Fibroblast of lung (primary cell): ENCODE data around the gene JAKMIP1. TPM values are rescaled to one million over a fixed set of nuclear protein-coding genes. Genes with fewer than 3 reads are reported as not detected.

ENCODE experiments used
- DNase-seq, 2 donors: peaks; one replicate each; pipeline versions ENCODE4 v3.0.0 to v3.0.0-alpha.2; 2010; ENCODE audit warnings: low read depth in 2 of 2
- H2AFZ ChIP-seq: 2 replicates; pipeline ENCODE4 v1.5.1; 2012; ENCODE audit warnings: low read length, control low read depth, inconsistent platforms
- H3K27ac ChIP-seq: 2 replicates; pipeline ENCODE4 v1.5.1; 2011; ENCODE audit warnings: low read length, control low read depth; ENCODE audit not compliant: insufficient read depth
- H3K27me3 ChIP-seq: 2 replicates; pipeline ENCODE4 v1.5.1; 2011; ENCODE audit warnings: mild to moderate bottlenecking, low read length; ENCODE audit not compliant: control insufficient read depth, insufficient read depth
- H3K36me3 ChIP-seq: 2 replicates; pipeline ENCODE4 v1.5.1; 2011; ENCODE audit warnings: low read length; ENCODE audit not compliant: control insufficient read depth, insufficient read depth
- H3K4me1 ChIP-seq: 2 replicates; pipeline ENCODE4 v1.5.1; 2011; ENCODE audit warnings: low read length; ENCODE audit not compliant: control insufficient read depth, insufficient read depth; ENCODE audit errors: extremely low read depth
- H3K4me2 ChIP-seq: 2 replicates; pipeline ENCODE4 v1.5.1; 2011; ENCODE audit warnings: low read length, control low read depth; ENCODE audit not compliant: insufficient read depth; ENCODE audit errors: extremely low read depth
- H3K4me3 ChIP-seq, 4 experiments: fragments of 200-600 bp in 1 of 4; sonication (generic) in 1 of 4; replicated peaks in 1 of 4; 2 replicates each; pipeline ENCODE4 v1.5.1; 2011 to 2016; ENCODE audit warnings: low read length in 4 of 4, low read depth in 3 of 4, mild to moderate bottlenecking in 3 of 4, control low read depth in 2 of 4, inconsistent platforms in 1 of 4, mixed read lengths in 1 of 4; ENCODE audit not compliant: insufficient read depth in 1 of 4; ENCODE audit errors: control extremely low read depth in 1 of 4
- H3K79me2 ChIP-seq: 2 replicates; pipeline ENCODE4 v1.5.1; 2012; ENCODE audit warnings: mild to moderate bottlenecking, low read length, inconsistent platforms; ENCODE audit not compliant: control insufficient read depth, insufficient read depth
- H3K9ac ChIP-seq: 2 replicates; pipeline ENCODE4 v1.5.1; 2011; ENCODE audit warnings: mild to moderate bottlenecking, low read length, control low read depth; ENCODE audit not compliant: insufficient read depth
- H3K9me3 ChIP-seq: 2 replicates; pipeline ENCODE4 v1.5.1; 2012; ENCODE audit warnings: low read depth, low read length; ENCODE audit not compliant: control insufficient read depth, insufficient read depth
- H4K20me1 ChIP-seq: 2 replicates; pipeline ENCODE4 v1.5.1; 2011; ENCODE audit warnings: low read length; ENCODE audit not compliant: control insufficient read depth, insufficient read depth; ENCODE audit errors: extremely low read depth
- CTCF ChIP-seq, 2 donors: IDR thresholded peaks in 1 of 2; conservative IDR thresholded peaks in 1 of 2; 1 replicate in 1 of 2; 2 replicates in 1 of 2; pipeline ENCODE4 v1.5.1; 2011 to 2012; ENCODE audit warnings: low read length in 2 of 2, control low read depth in 1 of 2, inconsistent platforms in 1 of 2, low read depth in 1 of 2, mild to moderate bottlenecking in 1 of 2
- EZH2 ChIP-seq: IDR thresholded peaks from 2 replicates; pipeline ENCODE4 v1.5.1; 2012; ENCODE audit warnings: low read length, control low read depth, mild to moderate bottlenecking; ENCODE audit errors: missing control alignments
- polyA plus RNA-seq, 2 donors: library from polyadenylated mRNA; depleted of rRNA in 1 of 2; stranded (reverse) in 1 of 2; unstranded in 1 of 2; fragments of >200 nt; gene quantifications; 2 replicates each; pipeline ENCODE4 v1.2.1, GENCODE V29; 2011 to 2012; ENCODE audit warnings: missing spikeins in 1 of 2
- total RNA-seq: library from RNA; depleted of rRNA; stranded (reverse); fragments of >200 nt; gene quantifications from 2 replicates; pipeline ENCODE4 v1.2.1, GENCODE V29; 2014

Gene JAKMIP1
- total and polyA plus RNA-seq, 2 donors (not counting 1 experiment from before 2014, with no cell fraction given): not detected

GRCh38 chr4:6230827-6231662 lies 30.7 kb upstream of the JAKMIP1 start:
- Histone ChIP-seq H3K36me3 (no peaks in the 10 kb centered on the region), H3K79me2 (no peaks in the 10 kb centered on the region), H3K4me2 (no peak overlapping the region), H3K9ac (no peak overlapping the region), H3K27me3 (no peaks in the 10 kb centered on the region), H3K27ac (no peak overlapping the region), H3K9me3 (no peaks in the 10 kb centered on the region), H4K20me1 (no peaks in the 10 kb centered on the region), H3K4me1 (no peaks in the 10 kb centered on the region), H2AFZ (no peak overlapping the region), H3K4me3 (no peak overlapping the region)
- DNase-seq: no peak
- TF ChIP-seq EZH2 (no peak), CTCF (conservative IDR thresholded peaks at IDR 0.05 in 1 of 2, IDR thresholded peaks at IDR 0.05 in 1 of 2; ENCODE audit: low read depth in 1 of 2, low read length in 2 of 2) (no peak)

- DNase-seq: no peak
- H3K4me1 ChIP-seq: no peaks in the 10 kb centered on the region
- no peak overlapping the region for H3K9ac ChIP-seq
- no peak overlapping the region for H3K4me2 ChIP-seq
- no peak overlapping the region for H3K4me3 ChIP-seq
- H2AFZ ChIP-seq: no peak overlapping the region
- no peak for TF ChIP-seq EZH2
- TF ChIP-seq CTCF (conservative IDR thresholded peaks at IDR 0.05 in 1 of 2, IDR thresholded peaks at IDR 0.05 in 1 of 2; ENCODE audit: low read depth in 1 of 2, low read length in 2 of 2): no peak
- no peak overlapping the region for H3K27ac ChIP-seq
- no peaks in the 10 kb centered on the region for H3K79me2 ChIP-seq
- H4K20me1 ChIP-seq: no peaks in the 10 kb centered on the region
- H3K27me3 ChIP-seq: no peaks in the 10 kb centered on the region
- no peaks in the 10 kb centered on the region for H3K36me3 ChIP-seq
- H3K9me3 ChIP-seq: no peaks in the 10 kb centered on the region
These were observed 30.1 kb upstream of the JAKMIP1 start for GRCh38 chr4:6230502-6230785.

- no peak overlapping the region for H3K4me2 ChIP-seq
- H3K9ac ChIP-seq: no peak overlapping the region
- no peak overlapping the region for H2AFZ ChIP-seq
- H3K36me3 ChIP-seq: no peaks in the 10 kb centered on the region
- H3K27me3 ChIP-seq: no peaks in the 10 kb centered on the region
- H3K79me2 ChIP-seq: no peaks in the 10 kb centered on the region
- DNase-seq: no peak
- no peak for TF ChIP-seq CTCF (conservative IDR thresholded peaks at IDR 0.05 in 1 of 2, IDR thresholded peaks at IDR 0.05 in 1 of 2; ENCODE audit: low read depth in 1 of 2, low read length in 2 of 2)
- TF ChIP-seq EZH2: no peak
- H3K9me3 ChIP-seq: no peaks in the 10 kb centered on the region
- no peaks in the 10 kb centered on the region for H3K4me1 ChIP-seq
- no peaks in the 10 kb centered on the region for H4K20me1 ChIP-seq
- H3K27ac ChIP-seq: no peak overlapping the region
- no peak overlapping the region for H3K4me3 ChIP-seq
These were observed 29.5 kb upstream of the JAKMIP1 start for GRCh38 chr4:6229671-6230501.
